ENCODE results near the gene KEAP1. TPM values are rescaled to one million over a fixed set of nuclear protein-coding genes. Genes with fewer than 3 reads are reported as not detected.

KEAP1 gene
- total and polyA plus RNA-seq, 2 of the 8 experiments (the other 6 are each of a cell fraction or from before 2014, with no cell fraction given) = 80.6 to 106 TPM

GRCh38 chr19:10453852-10454251 is 49.3 kb downstream of the KEAP1 start (continued):
- no peak for TF ChIP-seq SIX5 (IDR thresholded peaks at IDR 0.05; ENCODE audit: low read depth, low read length)
- no peak for TF ChIP-seq TBP (IDR thresholded peaks at IDR 0.05; ENCODE audit: low read depth, low read length)
- TF ChIP-seq NRF1 (IDR thresholded peaks at IDR 0.05; ENCODE audit: low read depth, low read length) = no peak
- no peak for TF ChIP-seq GABPA (IDR thresholded peaks at IDR 0.05; ENCODE audit: borderline replicate concordance, insufficient read depth, low read length)

Measured in H1 (cell line).